HepG2 (cell line): ENCODE results near the gene TTLL4. TPM values are rescaled to one million over a fixed set of nuclear protein-coding genes. Genes with fewer than 3 reads are reported as not detected.

Experiments
- AKAP8 ChIP-seq: sonication (generic); formaldehyde crosslinking; IDR thresholded peaks from 2 replicates; pipeline ENCODE4 v1.5.1; 2020; ENCODE audit warnings: mild to moderate bottlenecking, missing genetic modification reagents
- ARNT ChIP-seq: fragments of 450-650 bp; IDR thresholded peaks from 2 replicates; pipeline ENCODE4 v1.6.1; 2017
- ARNTL ChIP-seq: sonication (generic); formaldehyde crosslinking; IDR thresholded peaks from 2 replicates; pipeline ENCODE4 v1.4.0; 2020; ENCODE audit warnings: mild to moderate bottlenecking, missing genetic modification reagents
- FIP1L1 ChIP-seq: fragments of 200-400 bp; formaldehyde crosslinking; IDR thresholded peaks from 2 replicates; pipeline ENCODE4 v1.6.1; 2018; ENCODE audit warnings: low read depth, mild to moderate bottlenecking, low read length, moderate library complexity, borderline replicate concordance; ENCODE audit not compliant: insufficient read depth
- GLI4 ChIP-seq: sonication (generic); formaldehyde crosslinking; IDR thresholded peaks from 2 replicates; pipeline ENCODE4 v1.5.1; 2020; ENCODE audit warnings: missing genetic modification reagents, mild to moderate bottlenecking, moderate library complexity, borderline replicate concordance
- KDM3A ChIP-seq: IDR thresholded peaks from 2 replicates; pipeline ENCODE4 v1.6.1; 2018; ENCODE audit warnings: low read depth, missing compliant biosample characterization
- KLF11 ChIP-seq: IDR thresholded peaks from 2 replicates; pipeline ENCODE4 v1.6.1; 2016; ENCODE audit warnings: missing compliant biosample characterization
- LCORL ChIP-seq, 2 experiments: fragments of 450-650 bp in 1 of 2; sonication (generic) in 1 of 2; formaldehyde crosslinking in 1 of 2; IDR thresholded peaks; 2 replicates each; pipeline versions ENCODE4 v1.5.0 to v1.6.1; 2017 to 2020; ENCODE audit warnings: antibody characterized with exemption in 1 of 2, missing genetic modification reagents in 1 of 2
- MBNL3 ChIP-seq: fragments of 250-450 bp; sonication (Bioruptor Pico); conservative IDR thresholded peaks from 2 replicates; pipeline ENCODE4 v1.8.0; 2022; ENCODE audit warnings: mild to moderate bottlenecking, inconsistent platforms
- SMYD3 ChIP-seq: sonication (generic); formaldehyde crosslinking; IDR thresholded peaks from 2 replicates; pipeline ENCODE4 v1.8.1; 2023; ENCODE audit warnings: mild to moderate bottlenecking, missing genetic modification reagents
- SP1 ChIP-seq, 2 experiments: fragments of 450-650 bp in 1 of 2; sonication (generic) in 1 of 2; formaldehyde crosslinking in 1 of 2; IDR thresholded peaks; 2 replicates each; pipeline versions ENCODE4 v1.4.0 to v1.6.1; 2016 to 2020; ENCODE audit warnings: missing genetic modification reagents in 1 of 2
- SRSF4 ChIP-seq: fragments of 200-400 bp; formaldehyde crosslinking; IDR thresholded peaks from one replicate; pipeline ENCODE4 v1.6.1; 2018; ENCODE audit warnings: mild to moderate bottlenecking, low read depth, low read length, moderate library complexity; ENCODE audit not compliant: poor library complexity, severe bottlenecking
- TBL1XR1 ChIP-seq: fragments of 150-350 bp; IDR thresholded peaks from 2 replicates; pipeline ENCODE4 v1.6.1; 2014; ENCODE audit warnings: borderline replicate concordance, low read length; ENCODE audit not compliant: partially characterized antibody
- TP53 ChIP-seq: sonication (generic); formaldehyde crosslinking; conservative IDR thresholded peaks from 2 replicates; pipeline ENCODE4 v1.4.0; 2020; ENCODE audit warnings: missing genetic modification reagents
- U2AF1 ChIP-seq: fragments of 200-400 bp; formaldehyde crosslinking; optimal IDR thresholded peaks from 2 replicates; pipeline ENCODE3; 2017; ENCODE audit warnings: mild to moderate bottlenecking, low read depth, low read length
- ZBTB3 ChIP-seq: sonication (generic); formaldehyde crosslinking; IDR thresholded peaks from 2 replicates; pipeline ENCODE4 v1.4.0; 2020; ENCODE audit warnings: low read depth, mild to moderate bottlenecking, moderate library complexity, missing genetic modification reagents, borderline replicate concordance
- ZNF430 ChIP-seq: sonication (generic); formaldehyde crosslinking; IDR thresholded peaks from 2 replicates; pipeline ENCODE4 v1.9.0; 2021; ENCODE audit warnings: mild to moderate bottlenecking, missing genetic modification reagents
- ZNF562 ChIP-seq: sonication (generic); formaldehyde crosslinking; IDR thresholded peaks from 2 replicates; pipeline ENCODE4 v1.8.0; 2022; ENCODE audit warnings: missing genetic modification reagents, borderline replicate concordance
- polyA plus RNA-seq, 8 experiments: library from polyadenylated mRNA; depleted of rRNA in 3 of 8; stranded (reverse) in 7 of 8; unstranded in 1 of 8; fragments of >200 nt; fragmentation: Illumina TruSeq in 4 of 8; extraction: Trizol in 4 of 8; gene quantifications; 2 replicates each; pipeline versions ENCODE4 v1.2.1 to v1.2.3, GENCODE V29; 2011 to 2016; ENCODE audit warnings: low read depth in 4 of 8, missing spikeins in 1 of 8, mixed read lengths in 1 of 8; ENCODE audit not compliant: insufficient read depth in 1 of 8
- total RNA-seq, 5 experiments: library from RNA; depleted of rRNA; stranded (reverse); fragments of >200 nt; fragmentation: Illumina TruSeq; extraction: Trizol; gene quantifications; 2 replicates each; pipeline ENCODE4 v1.2.3, GENCODE V29; 2016; ENCODE audit warnings: low read depth in 1 of 5
- TF ChIP-seq, protein P1 (sequence below): sonication (generic); formaldehyde crosslinking; IDR thresholded peaks from 2 replicates; pipeline ENCODE4 v1.4.0; 2020; ENCODE audit warnings: missing genetic modification reagents
- TF ChIP-seq, protein P2 (sequence below): sonication (generic); formaldehyde crosslinking; IDR thresholded peaks from 2 replicates; pipeline ENCODE4 v1.8.0; 2022; ENCODE audit warnings: mild to moderate bottlenecking, missing genetic modification reagents, moderate library complexity
- TF ChIP-seq, protein P3 (sequence below): sonication (generic); formaldehyde crosslinking; IDR thresholded peaks from 2 replicates; pipeline ENCODE4 v1.5.0; 2020; ENCODE audit warnings: missing genetic modification reagents
- TF ChIP-seq, protein P4 (sequence below): sonication (generic); formaldehyde crosslinking; IDR thresholded peaks from 2 replicates; pipeline ENCODE4 v1.4.0; 2020; ENCODE audit warnings: low read depth, missing genetic modification reagents

Gene TTLL4
- total and polyA plus RNA-seq, 2 of the 13 experiments (the other 11 are each of a cell fraction or from before 2014, with no cell fraction given) = 77.5 to 84.6 TPM

DNA sequence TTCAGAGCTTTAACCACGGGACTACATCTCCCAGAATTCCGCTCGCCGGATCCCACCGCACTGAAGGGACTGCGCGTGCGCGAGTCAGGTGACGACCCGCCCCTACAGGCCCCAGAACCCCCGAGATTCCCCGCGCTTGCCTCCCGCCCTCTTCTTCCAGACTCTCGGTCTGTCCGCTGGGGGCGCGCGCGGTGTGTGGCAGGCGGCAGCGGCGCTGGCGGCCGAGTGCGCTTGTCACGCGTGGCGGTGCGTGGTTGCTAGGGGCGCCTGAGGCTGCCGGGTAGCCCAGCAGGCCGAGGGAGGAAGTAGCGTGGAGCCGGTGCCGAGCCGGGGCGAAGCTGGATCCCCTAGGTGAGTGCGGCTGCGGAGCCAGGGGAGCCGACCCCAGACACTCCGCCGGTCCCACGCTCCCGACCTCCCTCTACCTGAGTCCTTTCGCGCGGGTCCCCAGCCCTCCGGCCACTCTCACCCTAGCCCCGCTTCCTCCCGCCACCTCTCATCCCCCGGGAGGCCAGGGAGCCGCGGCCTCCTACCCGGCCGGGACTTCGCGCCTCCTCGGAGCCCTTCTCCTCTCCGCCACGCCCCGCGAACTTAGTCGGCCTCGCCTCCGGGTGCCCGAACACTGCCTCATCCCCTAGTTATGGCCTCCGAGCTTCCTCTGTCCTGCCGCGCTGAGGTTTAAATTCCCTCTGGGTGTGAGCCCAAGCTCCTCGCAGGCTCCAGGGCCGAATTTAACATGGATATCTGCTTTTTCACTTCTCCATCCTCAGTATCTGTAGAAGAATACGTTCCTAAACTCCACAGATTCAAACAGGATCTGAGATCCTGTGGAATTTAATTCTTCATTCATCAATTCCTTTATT lies at the start of gene TTLL4 (continued):
- TF ChIP-seq, protein P1, sequence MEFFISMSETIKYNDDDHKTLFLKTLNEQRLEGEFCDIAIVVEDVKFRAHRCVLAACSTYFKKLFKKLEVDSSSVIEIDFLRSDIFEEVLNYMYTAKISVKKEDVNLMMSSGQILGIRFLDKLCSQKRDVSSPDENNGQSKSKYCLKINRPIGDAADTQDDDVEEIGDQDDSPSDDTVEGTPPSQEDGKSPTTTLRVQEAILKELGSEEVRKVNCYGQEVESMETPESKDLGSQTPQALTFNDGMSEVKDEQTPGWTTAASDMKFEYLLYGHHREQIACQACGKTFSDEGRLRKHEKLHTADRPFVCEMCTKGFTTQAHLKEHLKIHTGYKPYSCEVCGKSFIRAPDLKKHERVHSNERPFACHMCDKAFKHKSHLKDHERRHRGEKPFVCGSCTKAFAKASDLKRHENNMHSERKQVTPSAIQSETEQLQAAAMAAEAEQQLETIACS = 0 out of 2 replicates have a peak, but pooled peaks have one; percentile 54
- TF ChIP-seq ARNT = no peak
- TF ChIP-seq SMYD3 = peak; percentile 89
- peak; percentile 69; the same call in 1 of the 2 replicates for TF ChIP-seq GLI4 (CRISPR knock-in tag)
- TF ChIP-seq ZBTB3 = no peak; the same call in 1 of the 2 replicates
- TF ChIP-seq ZNF562 (CRISPR knock-in tag) = no peak
- peak; percentile 80 for TF ChIP-seq KDM3A
- TF ChIP-seq, protein P2, sequence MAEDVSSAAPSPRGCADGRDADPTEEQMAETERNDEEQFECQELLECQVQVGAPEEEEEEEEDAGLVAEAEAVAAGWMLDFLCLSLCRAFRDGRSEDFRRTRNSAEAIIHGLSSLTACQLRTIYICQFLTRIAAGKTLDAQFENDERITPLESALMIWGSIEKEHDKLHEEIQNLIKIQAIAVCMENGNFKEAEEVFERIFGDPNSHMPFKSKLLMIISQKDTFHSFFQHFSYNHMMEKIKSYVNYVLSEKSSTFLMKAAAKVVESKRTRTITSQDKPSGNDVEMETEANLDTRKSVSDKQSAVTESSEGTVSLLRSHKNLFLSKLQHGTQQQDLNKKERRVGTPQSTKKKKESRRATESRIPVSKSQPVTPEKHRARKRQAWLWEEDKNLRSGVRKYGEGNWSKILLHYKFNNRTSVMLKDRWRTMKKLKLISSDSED (CRISPR knock-in tag) = peak; percentile 38; the same call in 1 of the 2 replicates
- TF ChIP-seq LCORL (IDR thresholded peaks at IDR 0.05) = no peak
- peak; percentile 86 for TF ChIP-seq LCORL (CRISPR knock-in tag; IDR thresholded peaks at IDR 0.05)
- peak; percentile 94 for TF ChIP-seq AKAP8 (CRISPR knock-in tag)
- TF ChIP-seq KLF11 (CRISPR knock-in tag) = no peak; the same call in 1 of the 2 replicates
- TF ChIP-seq, protein P3, sequence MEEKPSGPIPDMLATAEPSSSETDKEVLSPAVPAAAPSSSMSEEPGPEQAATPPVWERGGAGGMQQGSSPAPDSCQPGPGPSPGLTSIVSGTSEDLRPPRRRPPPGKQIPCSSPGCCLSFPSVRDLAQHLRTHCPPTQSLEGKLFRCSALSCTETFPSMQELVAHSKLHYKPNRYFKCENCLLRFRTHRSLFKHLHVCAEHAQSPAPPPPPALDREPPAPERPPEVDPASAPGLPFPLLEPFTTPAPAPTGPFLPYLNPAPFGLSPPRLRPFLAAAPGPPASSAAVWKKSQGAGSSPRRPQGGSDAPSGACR = peak; percentile 97
- no peak for TF ChIP-seq U2AF1
- peak; percentile 92 for TF ChIP-seq ARNTL
- peak; percentile 14 for TF ChIP-seq TBL1XR1
- no peak for TF ChIP-seq SP1 (IDR thresholded peaks at IDR 0.05)
- TF ChIP-seq SP1 (CRISPR knock-in tag; IDR thresholded peaks at IDR 0.05) = peak; percentile 90
- TF ChIP-seq MBNL3 (CRISPR knock-in tag) = no peak
- TF ChIP-seq TP53 (CRISPR knock-in tag) = peak; percentile 27; the same call in 1 of the 2 replicates
- TF ChIP-seq FIP1L1 = peak; percentile 76; the same call in 1 of the 2 replicates
- TF ChIP-seq, protein P4, sequence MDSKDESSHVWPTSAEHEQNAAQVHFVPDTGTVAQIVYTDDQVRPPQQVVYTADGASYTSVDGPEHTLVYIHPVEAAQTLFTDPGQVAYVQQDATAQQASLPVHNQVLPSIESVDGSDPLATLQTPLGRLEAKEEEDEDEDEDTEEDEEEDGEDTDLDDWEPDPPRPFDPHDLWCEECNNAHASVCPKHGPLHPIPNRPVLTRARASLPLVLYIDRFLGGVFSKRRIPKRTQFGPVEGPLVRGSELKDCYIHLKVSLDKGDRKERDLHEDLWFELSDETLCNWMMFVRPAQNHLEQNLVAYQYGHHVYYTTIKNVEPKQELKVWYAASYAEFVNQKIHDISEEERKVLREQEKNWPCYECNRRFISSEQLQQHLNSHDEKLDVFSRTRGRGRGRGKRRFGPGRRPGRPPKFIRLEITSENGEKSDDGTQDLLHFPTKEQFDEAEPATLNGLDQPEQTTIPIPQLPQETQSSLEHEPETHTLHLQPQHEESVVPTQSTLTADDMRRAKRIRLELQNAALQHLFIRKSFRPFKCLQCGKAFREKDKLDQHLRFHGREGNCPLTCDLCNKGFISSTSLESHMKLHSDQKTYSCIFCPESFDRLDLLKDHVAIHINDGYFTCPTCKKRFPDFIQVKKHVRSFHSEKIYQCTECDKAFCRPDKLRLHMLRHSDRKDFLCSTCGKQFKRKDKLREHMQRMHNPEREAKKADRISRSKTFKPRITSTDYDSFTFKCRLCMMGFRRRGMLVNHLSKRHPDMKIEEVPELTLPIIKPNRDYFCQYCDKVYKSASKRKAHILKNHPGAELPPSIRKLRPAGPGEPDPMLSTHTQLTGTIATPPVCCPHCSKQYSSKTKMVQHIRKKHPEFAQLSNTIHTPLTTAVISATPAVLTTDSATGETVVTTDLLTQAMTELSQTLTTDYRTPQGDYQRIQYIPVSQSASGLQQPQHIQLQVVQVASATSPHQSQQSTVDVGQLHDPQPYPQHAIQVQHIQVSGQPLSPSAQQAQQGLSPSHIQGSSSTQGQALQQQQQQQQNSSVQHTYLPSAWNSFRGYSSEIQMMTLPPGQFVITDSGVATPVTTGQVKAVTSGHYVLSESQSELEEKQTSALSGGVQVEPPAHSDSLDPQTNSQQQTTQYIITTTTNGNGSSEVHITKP (CRISPR knock-in tag) = peak; percentile 29; the same call in 1 of the 2 replicates
- TF ChIP-seq ZNF430 (CRISPR knock-in tag) = peak; percentile 84
- no peak for TF ChIP-seq SRSF4
